IMR-90 (cell line): ENCODE results near the gene APOH. TPM values are rescaled to one million over a fixed set of nuclear protein-coding genes. Genes with fewer than 3 reads are reported as not detected.
A peak's percentile ranks its signal among the peaks of the same experiment; 100 is the strongest.

Experiments
- ATAC-seq: fragments of 200-7000 bp; cut with Tn5 transposase; 2 replicates; pipeline ENCODE4 v1.9.1; 2020; ENCODE audit warnings: low read depth, mild to moderate bottlenecking, moderate library complexity
- BruUV-seq: library from RNA; stranded (reverse); fragments of 400-500 nt; replicated peaks from 2 replicates; lab custom pipeline; 2021; lab: Mats Ljungman, UMichigan
- CTCF ChIA-PET: fragments of 300-600 bp; formaldehyde crosslinking; extraction: SDS; loops from one replicate; lab custom pipeline; 2021; ENCODE audit warnings: antibody characterized with exemption; lab: Yijun Ruan, JAX
- POLR2A ChIA-PET: fragments of 300-600 bp; sonication (Branson Sonifier 250); formaldehyde crosslinking; loops from one replicate; lab custom pipeline; 2022; ENCODE audit warnings: antibody characterized with exemption; ENCODE audit not compliant: unreplicated experiment; lab: Charles Lee
- DNase-seq: peaks from one replicate; pipeline ENCODE4 v3.0.0; 2013
- H2AFZ ChIP-seq: replicated peaks from 2 replicates; pipeline ENCODE3; 2013; ENCODE audit warnings: low read length, mild to moderate bottlenecking; ENCODE audit not compliant: poor library complexity
- H2AK5ac ChIP-seq: 2 replicates; pipeline ENCODE4 v1.6.1; 2013; ENCODE audit warnings: low read depth, low read length, inconsistent platforms
- H2AK9ac ChIP-seq: replicated peaks from 2 replicates; pipeline ENCODE3; 2013; ENCODE audit warnings: mild to moderate bottlenecking, low read depth, low read length, moderate library complexity; ENCODE audit not compliant: poor library complexity
- H2BK120ac ChIP-seq: 2 replicates; pipeline ENCODE4 v1.6.1; 2013; ENCODE audit warnings: low read depth, low read length, inconsistent platforms
- H2BK15ac ChIP-seq: 3 replicates; pipeline ENCODE4 v1.6.1; 2013; ENCODE audit warnings: low read depth, low read length, inconsistent platforms
- H2BK20ac ChIP-seq: 2 replicates; pipeline ENCODE4 v1.6.1; 2013; ENCODE audit warnings: low read depth, mild to moderate bottlenecking, inconsistent platforms, low read length, moderate library complexity
- H2BK5ac ChIP-seq: 2 replicates; pipeline ENCODE4 v1.6.1; 2013; ENCODE audit warnings: mild to moderate bottlenecking, low read depth, low read length, inconsistent platforms; ENCODE audit not compliant: poor library complexity, severe bottlenecking
- H3K14ac ChIP-seq: replicated peaks from 2 replicates; pipeline ENCODE4 v1.6.1; 2013; ENCODE audit warnings: low read depth, low read length, inconsistent platforms
- H3K18ac ChIP-seq: 2 replicates; pipeline ENCODE4 v1.6.1; 2013; ENCODE audit warnings: low read depth, low read length, control low read depth
- H3K23ac ChIP-seq: 2 replicates; pipeline ENCODE4 v1.6.1; 2013; ENCODE audit warnings: low read depth, low read length, inconsistent platforms
- H3K27ac ChIP-seq: 2 replicates; pipeline ENCODE4 v1.5.1; 2013; ENCODE audit warnings: mild to moderate bottlenecking, control low read depth, low read length; ENCODE audit not compliant: insufficient read depth
- H3K27me3 ChIP-seq: 2 replicates; pipeline ENCODE4 v1.6.1; 2013; ENCODE audit warnings: low read length; ENCODE audit not compliant: control insufficient read depth, insufficient read depth
- H3K36me3 ChIP-seq: 2 replicates; pipeline ENCODE4 v1.6.1; 2013; ENCODE audit warnings: low read length, mixed read lengths; ENCODE audit not compliant: control insufficient read depth, insufficient read depth
- H3K4ac ChIP-seq: 2 replicates; pipeline ENCODE4 v1.6.1; 2013; ENCODE audit warnings: low read depth, low read length, inconsistent platforms
- H3K4me1 ChIP-seq: 2 replicates; pipeline ENCODE4 v1.6.1; 2013; ENCODE audit warnings: low read length, mixed read lengths; ENCODE audit not compliant: control insufficient read depth, insufficient read depth
- H3K4me2 ChIP-seq: 2 replicates; pipeline ENCODE4 v1.6.1; 2013; ENCODE audit warnings: low read depth, mild to moderate bottlenecking, control low read depth, low read length, moderate library complexity
- H3K4me3 ChIP-seq: 2 replicates; pipeline ENCODE4 v1.5.1; 2013; ENCODE audit warnings: low read depth, mild to moderate bottlenecking, control low read depth, low read length, moderate library complexity; ENCODE audit not compliant: insufficient read depth
- H3K56ac ChIP-seq: 2 replicates; pipeline ENCODE4 v1.6.1; 2013; ENCODE audit warnings: low read length, inconsistent platforms; ENCODE audit not compliant: insufficient read depth; ENCODE audit errors: extremely low read depth
- H3K79me1 ChIP-seq, 2 experiments: 2 replicates each; pipeline ENCODE4 v1.6.1; 2013; ENCODE audit warnings: low read length in 2 of 2, inconsistent platforms in 1 of 2, low read depth in 1 of 2
- H3K9ac ChIP-seq: 2 replicates; pipeline ENCODE4 v1.6.1; 2013; ENCODE audit warnings: low read depth, low read length, control low read depth
- H3K9me1 ChIP-seq: 2 replicates; pipeline ENCODE4 v1.6.1; 2013; ENCODE audit warnings: low read length, inconsistent platforms; ENCODE audit not compliant: insufficient read depth
- H3K9me3 ChIP-seq: 2 replicates; pipeline ENCODE4 v1.6.1; 2013; ENCODE audit warnings: low read length; ENCODE audit not compliant: control insufficient read depth, insufficient read depth
- H4K20me1 ChIP-seq: 2 replicates; pipeline ENCODE4 v1.6.1; 2013; ENCODE audit warnings: low read length, inconsistent platforms; ENCODE audit not compliant: insufficient read depth
- H4K5ac ChIP-seq: 2 replicates; pipeline ENCODE4 v1.6.1; 2013; ENCODE audit warnings: mild to moderate bottlenecking, low read depth, low read length, control low read depth
- H4K8ac ChIP-seq, 2 experiments: 2 replicates each; pipeline ENCODE4 v1.6.1; 2013; ENCODE audit warnings: low read depth in 2 of 2, low read length in 2 of 2, control low read depth in 1 of 2, inconsistent platforms in 1 of 2
- H4K91ac ChIP-seq: 2 replicates; pipeline ENCODE4 v1.6.1; 2013; ENCODE audit warnings: low read depth, low read length, inconsistent platforms; ENCODE audit not compliant: insufficient read depth
- BHLHE40 ChIP-seq: fragments of 150-350 bp; IDR thresholded peaks from 2 replicates; pipeline ENCODE4 v1.6.1; 2016; ENCODE audit warnings: mild to moderate bottlenecking, low read depth, low read length
- CEBPB ChIP-seq: IDR thresholded peaks from 2 replicates; pipeline ENCODE4 v1.6.1; 2012; ENCODE audit warnings: low read depth, low read length, improper control_type of control experiment
- CHD1 ChIP-seq: IDR thresholded peaks from 2 replicates; pipeline ENCODE4 v1.6.1; 2012; ENCODE audit warnings: low read depth, low read length, improper control_type of control experiment
- FOS ChIP-seq: fragments of 150-350 bp; IDR thresholded peaks from 2 replicates; pipeline ENCODE4 v1.6.1; 2016; ENCODE audit warnings: low read depth, low read length
- MXI1 ChIP-seq: IDR thresholded peaks from 2 replicates; pipeline ENCODE4 v1.6.1; 2012; ENCODE audit warnings: low read depth, mild to moderate bottlenecking, low read length, moderate library complexity, borderline replicate concordance
- POLR2A ChIP-seq: IDR thresholded peaks from 2 replicates; pipeline ENCODE4 v1.6.1; 2012; ENCODE audit warnings: mild to moderate bottlenecking, low read depth, low read length
- RAD21 ChIP-seq: IDR thresholded peaks from 2 replicates; pipeline ENCODE4 v1.6.1; 2012; ENCODE audit warnings: low read length, improper control_type of control experiment
- RCOR1 ChIP-seq: IDR thresholded peaks from 2 replicates; pipeline ENCODE4 v1.6.1; 2012; ENCODE audit warnings: mild to moderate bottlenecking, low read length, improper control_type of control experiment; ENCODE audit not compliant: insufficient replicate concordance
- RFX5 ChIP-seq: IDR thresholded peaks from 2 replicates; pipeline ENCODE4 v1.8.0; 2012; ENCODE audit warnings: low read depth, mild to moderate bottlenecking, low read length, moderate library complexity
- USF2 ChIP-seq: fragments of 150-350 bp; IDR thresholded peaks from 2 replicates; pipeline ENCODE4 v1.6.1; 2017; ENCODE audit warnings: mild to moderate bottlenecking, antibody characterized with exemption, low read length, low read depth
- WGBS, 2 experiments: methylation state at CpG; one replicate each; pipeline versions ENCODE4 v1.1.5 to v1.1.7; 2013; ENCODE audit warnings: missing lambda C conversion rate in 2 of 2; ENCODE audit not compliant: insufficient read length in 1 of 2; ENCODE audit errors: extremely low coverage in 2 of 2; 5-methylcytosine and 5-hydroxymethylcytosine counted together
- dilution Hi-C: fragments of 300-500 bp; cut with HindIII; formaldehyde crosslinking; loops from one replicate; pipeline ENCODE4 v1.14.3; 2018; ENCODE audit warnings: low sequenced_read_pairs; ENCODE audit not compliant: unreplicated experiment
- in situ Hi-C: fragments of 300-500 bp; cut with MboI; formaldehyde crosslinking; loops from 3 replicates; pipeline ENCODE4 v1.14.3; 2019; ENCODE audit warnings: low sequenced_read_pairs, inconsistent platforms, mixed read lengths
- intact Hi-C: fragments of 100-400 bp; cut with micrococcal nuclease; formaldehyde crosslinking; loops from 2 replicates; pipeline ENCODE4 v1.10.0; 2022
- polyA plus RNA-seq, 3 experiments: library from polyadenylated mRNA; depleted of rRNA; stranded (reverse); fragments of >200 nt; gene quantifications; 2 replicates each; pipeline ENCODE4 v1.2.3, GENCODE V29; 2012; ENCODE audit warnings: low replicate concordance in 1 of 3
- total RNA-seq: library from RNA; depleted of rRNA; stranded (reverse); fragments of >200 nt; gene quantifications from 2 replicates; pipeline ENCODE4 v1.2.3, GENCODE V29; 2012
- TF ChIP-seq, protein P1 (sequence below): conservative IDR thresholded peaks from 2 replicates; pipeline ENCODE4 v1.5.1; 2012; ENCODE audit warnings: mild to moderate bottlenecking, low read depth, low read length, improper control_type of control experiment
- TF ChIP-seq, protein P2 (sequence below): fragments of 150-350 bp; IDR thresholded peaks from 2 replicates; pipeline ENCODE4 v1.6.1; 2016; ENCODE audit warnings: low read depth, mild to moderate bottlenecking, low read length, moderate library complexity, borderline replicate concordance

The APOH gene
- total and polyA plus RNA-seq, 2 of the 4 experiments (the other 2 are of a cell fraction): not detected

GRCh38 chr17:66260688-66261087 lies 31.5 kb upstream of the APOH start:
- WGBS, 2 experiments: no CpG with 5 or more reads among the region's 1 CpG
- Histone ChIP-seq H2AK5ac (no peak overlapping the region), H3K9me1 (no peaks in the 10 kb centered on the region)

More at GRCh38 chr17:66260688-66261087, 31.5 kb upstream of the APOH start:
- H3K18ac ChIP-seq: no peak overlapping the region
- H2AFZ ChIP-seq: peak overlapping the region; percentile 8
- ChIA-PET CTCF (interaction anchor here (0.6 to 1.3 kb wide), 3 partner anchors 168 to 310 kb away, joined by 3 to 8 read pairs (median 7); no protein-coding TSS in a partner anchor), POLR2A (no interaction called here)
- H2BK15ac ChIP-seq: 0 out of 3 replicates have a peak overlapping the region, but pooled peaks have one; percentile 39
- H2AK9ac ChIP-seq: peak overlapping the region; percentile 77
- H2BK20ac ChIP-seq: no peak overlapping the region
- H4K20me1 ChIP-seq: no peaks in the 10 kb centered on the region
- H3K9ac ChIP-seq: no peak overlapping the region
- in situ Hi-C loops (no loop called here), intact Hi-C loops (no loop called here), dilution Hi-C loops (no loop called here)
- H2BK5ac ChIP-seq: no peak overlapping the region
- H3K23ac ChIP-seq: no peak overlapping the region
- no peak for ATAC-seq
- no peaks in the 10 kb centered on the region for H3K9me3 ChIP-seq
- DNase-seq: no peak
- no peaks in the 10 kb centered on the region for H3K4me1 ChIP-seq
- H3K4me3 ChIP-seq: no peak overlapping the region
- no peak overlapping the region for H4K8ac ChIP-seq
- H3K4me2 ChIP-seq: no peak overlapping the region
- no peak overlapping the region for H4K91ac ChIP-seq
- no TSS peak for BruUV-seq
- TF ChIP-seq, protein P1, sequence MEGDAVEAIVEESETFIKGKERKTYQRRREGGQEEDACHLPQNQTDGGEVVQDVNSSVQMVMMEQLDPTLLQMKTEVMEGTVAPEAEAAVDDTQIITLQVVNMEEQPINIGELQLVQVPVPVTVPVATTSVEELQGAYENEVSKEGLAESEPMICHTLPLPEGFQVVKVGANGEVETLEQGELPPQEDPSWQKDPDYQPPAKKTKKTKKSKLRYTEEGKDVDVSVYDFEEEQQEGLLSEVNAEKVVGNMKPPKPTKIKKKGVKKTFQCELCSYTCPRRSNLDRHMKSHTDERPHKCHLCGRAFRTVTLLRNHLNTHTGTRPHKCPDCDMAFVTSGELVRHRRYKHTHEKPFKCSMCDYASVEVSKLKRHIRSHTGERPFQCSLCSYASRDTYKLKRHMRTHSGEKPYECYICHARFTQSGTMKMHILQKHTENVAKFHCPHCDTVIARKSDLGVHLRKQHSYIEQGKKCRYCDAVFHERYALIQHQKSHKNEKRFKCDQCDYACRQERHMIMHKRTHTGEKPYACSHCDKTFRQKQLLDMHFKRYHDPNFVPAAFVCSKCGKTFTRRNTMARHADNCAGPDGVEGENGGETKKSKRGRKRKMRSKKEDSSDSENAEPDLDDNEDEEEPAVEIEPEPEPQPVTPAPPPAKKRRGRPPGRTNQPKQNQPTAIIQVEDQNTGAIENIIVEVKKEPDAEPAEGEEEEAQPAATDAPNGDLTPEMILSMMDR: no peak
- TF ChIP-seq CHD1 (no peak), MXI1 (no peak), CEBPB (no peak), USF2 (no peak), RAD21 (no peak), RFX5 (no peak), RCOR1 (no peak), POLR2A (no peak), BHLHE40 (no peak), FOS (no peak)
- TF ChIP-seq, protein P2, sequence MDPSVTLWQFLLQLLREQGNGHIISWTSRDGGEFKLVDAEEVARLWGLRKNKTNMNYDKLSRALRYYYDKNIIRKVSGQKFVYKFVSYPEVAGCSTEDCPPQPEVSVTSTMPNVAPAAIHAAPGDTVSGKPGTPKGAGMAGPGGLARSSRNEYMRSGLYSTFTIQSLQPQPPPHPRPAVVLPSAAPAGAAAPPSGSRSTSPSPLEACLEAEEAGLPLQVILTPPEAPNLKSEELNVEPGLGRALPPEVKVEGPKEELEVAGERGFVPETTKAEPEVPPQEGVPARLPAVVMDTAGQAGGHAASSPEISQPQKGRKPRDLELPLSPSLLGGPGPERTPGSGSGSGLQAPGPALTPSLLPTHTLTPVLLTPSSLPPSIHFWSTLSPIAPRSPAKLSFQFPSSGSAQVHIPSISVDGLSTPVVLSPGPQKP: no peak
- no peak overlapping the region for H3K56ac ChIP-seq
- no peaks in the 10 kb centered on the region for H3K27me3 ChIP-seq
- no peak overlapping the region for H3K14ac ChIP-seq
- no peaks in the 10 kb centered on the region for H3K79me1 ChIP-seq
- H4K5ac ChIP-seq: no peak overlapping the region
- H3K4ac ChIP-seq: no peak overlapping the region
- H3K27ac ChIP-seq: no peak overlapping the region
- no peak overlapping the region for H2BK120ac ChIP-seq
- no peaks in the 10 kb centered on the region for H3K36me3 ChIP-seq
